GM12892 (cell line): ENCODE results near the gene OLFML2B.

Source experiments
- POLR2A ChIP-seq: IDR thresholded peaks from 2 replicates; pipeline ENCODE4 v1.6.1; 2011; ENCODE audit warnings: low read depth, low read length, control low read depth
- POLR2AphosphoS5 ChIP-seq: IDR thresholded peaks from 2 replicates; pipeline ENCODE4 v1.6.1; 2011; ENCODE audit warnings: low read depth, low read length, control low read depth

- TF ChIP-seq POLR2AphosphoS5 (no peak), POLR2A (no peak)
Observed at GRCh38 chr1:161950377-161950776, 73.3 kb downstream of the OLFML2B start.
